A549 treated with GW870086 at 1 μM for 4 hours (cell line): ENCODE measurements around the gene ANAPC13. TPM values are rescaled to one million over a fixed set of nuclear protein-coding genes. Genes with fewer than 3 reads are reported as not detected.

Experiments used
- total RNA-seq: library from RNA; stranded (reverse); fragments of 200-300 nt; extraction: Qiagen RNA extraction; gene quantifications from 5 replicates; pipeline ENCODE4 v1.2.3, GENCODE V29; 2022; ENCODE audit warnings: low read depth

Gene ANAPC13
- total RNA-seq: 47.6 to 54.1 TPM (median 49.2 TPM) in 5 replicates

GRCh38 chr3:134485718-134486576 lies at the start of gene ANAPC13, which contains the start of gene CEP63:
Gene ANAPC13 (minus strand): TSS chr3:134485985. CDS start chr3:134482904, 3,081 bp downstream.
Gene CEP63 (plus strand): TSS chr3:134486057. CDS start chr3:134495321, 9,264 bp downstream.

Other genes starting within 250 kb of the ANAPC13 start
- gene RYK, start 235.1 kb downstream of the ANAPC13 start, total RNA-seq: 23.2 to 33.3 TPM (median 28.7 TPM) in 5 replicates
- gene AMOTL2, start 111.5 kb downstream of the ANAPC13 start, total RNA-seq: 44.5 to 49.0 TPM (median 45.7 TPM) in 5 replicates
- 10.3 to 15.0 TPM (median 14.3 TPM) in 5 replicates for gene CEP63, start 72 bp upstream of the ANAPC13 start, total RNA-seq
- 0.09 to 0.13 TPM (median 0.10 TPM) in 3 of 5 replicates, not detected in the others for gene KY, start 165.0 kb upstream of the ANAPC13 start, total RNA-seq